ENCODE data around the gene DPH2.

DNA sequence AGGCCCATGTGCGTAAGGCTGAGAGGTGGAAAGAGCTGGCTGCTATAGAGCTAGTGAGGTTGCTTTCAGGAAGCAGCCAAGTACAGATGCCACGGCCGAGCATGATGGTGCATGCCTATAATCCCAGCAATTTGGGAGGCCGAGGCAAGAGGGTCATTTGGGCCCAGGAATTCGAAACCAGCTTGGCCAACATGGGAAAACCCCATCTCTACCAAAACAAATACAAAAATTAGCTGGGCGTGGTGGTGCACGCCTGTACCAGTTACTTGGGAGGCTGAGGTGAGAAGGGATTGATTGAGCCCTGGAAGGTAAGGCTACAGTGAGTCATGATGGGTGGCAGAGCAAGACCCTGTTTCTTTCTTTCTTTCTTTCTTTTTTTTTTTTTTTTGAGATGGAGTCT, 24.3 kb downstream of the DPH2 start:
- TF ChIP-seq POLR2AphosphoS5 (IDR thresholded peaks at IDR 0.05; ENCODE audit: low read length) (no peak), CTCF (IDR thresholded peaks at IDR 0.05 in 2 of 3, conservative IDR thresholded peaks at IDR 0.05 in 1 of 3; ENCODE audit: control insufficient read depth in 2 of 3, extremely low read depth in 1 of 3, insufficient read depth in 1 of 3, low read depth in 3 of 3, low read length in 3 of 3) (no peak), EZH2 (IDR thresholded peaks at IDR 0.05; ENCODE audit: borderline replicate concordance, control insufficient read depth, low read depth, low read length) (no peak), ZNF384 (IDR thresholded peaks at IDR 0.05; ENCODE audit: borderline replicate concordance, low read depth, low read length) (no peak), IRF3 (IDR thresholded peaks at IDR 0.05) (no peak), MAX (IDR thresholded peaks at IDR 0.05; ENCODE audit: low read depth, low read length) (no peak), BMI1 (IDR thresholded peaks at IDR 0.05; ENCODE audit: borderline replicate concordance) (no peak), SMAD1 (IDR thresholded peaks at IDR 0.05; ENCODE audit: low read depth, partially characterized antibody) (no peak), EGR1 (IDR thresholded peaks at IDR 0.05; ENCODE audit: borderline replicate concordance in 1 of 2, low read depth in 2 of 2, low read length in 2 of 2) (no peak), CEBPB (IDR thresholded peaks at IDR 0.05; ENCODE audit: borderline replicate concordance in 1 of 2, low read depth in 2 of 2, low read length in 2 of 2) (no peak), YY1 (IDR thresholded peaks at IDR 0.05; ENCODE audit: low read depth, low read length) (no peak)
- TF ChIP-seq, protein P1, sequence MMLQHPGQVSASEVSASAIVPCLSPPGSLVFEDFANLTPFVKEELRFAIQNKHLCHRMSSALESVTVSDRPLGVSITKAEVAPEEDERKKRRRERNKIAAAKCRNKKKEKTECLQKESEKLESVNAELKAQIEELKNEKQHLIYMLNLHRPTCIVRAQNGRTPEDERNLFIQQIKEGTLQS (IDR thresholded peaks at IDR 0.05; ENCODE audit: borderline replicate concordance, extremely low read depth, low read depth, low read length) = no peak
- TF ChIP-seq, protein P2, sequence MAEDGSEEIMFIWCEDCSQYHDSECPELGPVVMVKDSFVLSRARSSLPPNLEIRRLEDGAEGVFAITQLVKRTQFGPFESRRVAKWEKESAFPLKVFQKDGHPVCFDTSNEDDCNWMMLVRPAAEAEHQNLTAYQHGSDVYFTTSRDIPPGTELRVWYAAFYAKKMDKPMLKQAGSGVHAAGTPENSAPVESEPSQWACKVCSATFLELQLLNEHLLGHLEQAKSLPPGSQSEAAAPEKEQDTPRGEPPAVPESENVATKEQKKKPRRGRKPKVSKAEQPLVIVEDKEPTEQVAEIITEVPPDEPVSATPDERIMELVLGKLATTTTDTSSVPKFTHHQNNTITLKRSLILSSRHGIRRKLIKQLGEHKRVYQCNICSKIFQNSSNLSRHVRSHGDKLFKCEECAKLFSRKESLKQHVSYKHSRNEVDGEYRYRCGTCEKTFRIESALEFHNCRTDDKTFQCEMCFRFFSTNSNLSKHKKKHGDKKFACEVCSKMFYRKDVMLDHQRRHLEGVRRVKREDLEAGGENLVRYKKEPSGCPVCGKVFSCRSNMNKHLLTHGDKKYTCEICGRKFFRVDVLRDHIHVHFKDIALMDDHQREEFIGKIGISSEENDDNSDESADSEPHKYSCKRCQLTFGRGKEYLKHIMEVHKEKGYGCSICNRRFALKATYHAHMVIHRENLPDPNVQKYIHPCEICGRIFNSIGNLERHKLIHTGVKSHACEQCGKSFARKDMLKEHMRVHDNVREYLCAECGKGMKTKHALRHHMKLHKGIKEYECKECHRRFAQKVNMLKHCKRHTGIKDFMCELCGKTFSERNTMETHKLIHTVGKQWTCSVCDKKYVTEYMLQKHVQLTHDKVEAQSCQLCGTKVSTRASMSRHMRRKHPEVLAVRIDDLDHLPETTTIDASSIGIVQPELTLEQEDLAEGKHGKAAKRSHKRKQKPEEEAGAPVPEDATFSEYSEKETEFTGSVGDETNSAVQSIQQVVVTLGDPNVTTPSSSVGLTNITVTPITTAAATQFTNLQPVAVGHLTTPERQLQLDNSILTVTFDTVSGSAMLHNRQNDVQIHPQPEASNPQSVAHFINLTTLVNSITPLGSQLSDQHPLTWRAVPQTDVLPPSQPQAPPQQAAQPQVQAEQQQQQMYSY (CRISPR knock-in tag; IDR thresholded peaks at IDR 0.05) = no peak

All from GM12878 (cell line).